ENCODE measurements around the gene DOCK10.

The DOCK10 gene

GRCh38 chr2:224813578-224813977, 228.7 kb downstream of the DOCK10 start:
- H3K9me3 ChIP-seq, result peaks cover 15% of the 10 kb centered on the region
- no peaks in the 10 kb centered on the region for H3K27me3 ChIP-seq
- TF ChIP-seq Cebpa-rat (IDR thresholded peaks at IDR 0.05), result no peak
- no peak overlapping the region for H3K4me2 ChIP-seq
- no peak overlapping the region for H3K4me3 ChIP-seq
- peaks cover 14% of the 10 kb centered on the region; the same call in 1 of the 2 replicates for H4K20me1 ChIP-seq
- no peak overlapping the region for H3K9ac ChIP-seq
- peaks cover 80% of the 10 kb centered on the region for H3K36me3 ChIP-seq
- H3K4me1 ChIP-seq, result no peaks in the 10 kb centered on the region
- H3K27ac ChIP-seq, result no peak overlapping the region

DNA sequence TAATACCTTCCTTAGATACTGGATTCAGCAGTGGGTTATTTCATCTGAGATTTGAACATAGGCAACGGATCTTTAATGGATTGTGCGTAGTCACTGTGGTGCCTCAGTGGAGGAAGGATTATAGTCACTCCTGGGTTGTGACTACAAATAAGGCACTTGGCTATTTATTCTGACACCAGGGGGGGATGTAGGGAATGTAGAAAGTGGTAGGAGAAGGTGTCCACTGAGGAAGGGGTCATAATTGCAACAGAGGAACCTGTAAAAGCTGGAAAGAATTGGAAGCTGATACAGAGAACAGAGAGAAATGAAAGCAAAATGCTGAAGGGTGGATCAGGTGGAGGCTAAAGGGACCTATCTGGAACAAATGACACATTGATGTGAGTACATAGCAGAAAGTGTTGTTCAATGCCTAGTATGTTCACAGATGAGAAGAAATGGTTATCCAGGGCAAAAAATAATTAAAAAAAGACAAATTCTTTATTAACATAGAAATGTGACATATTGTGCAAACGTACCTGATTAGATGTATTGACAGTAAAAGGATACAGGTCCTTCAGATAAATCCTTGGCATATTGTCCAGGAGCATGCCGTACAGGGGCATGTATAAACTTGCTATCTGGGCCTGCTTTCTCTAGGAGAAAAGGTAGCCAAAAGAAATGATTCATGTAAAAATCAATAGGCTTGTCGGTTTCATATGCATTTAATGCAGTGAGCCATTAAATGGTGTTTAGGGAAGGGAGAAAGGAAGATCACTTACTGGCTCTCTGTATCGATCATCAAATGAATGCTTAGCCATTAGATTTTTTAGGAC, 234.9 kb downstream of the DOCK10 start:
- Histone ChIP-seq H3K9me3 (no peaks in the 10 kb centered on the region), H3K4me3 (no peak overlapping the region), H3K27me3 (no peaks in the 10 kb centered on the region), H3K27ac (no peak overlapping the region), H3K9ac (no peak overlapping the region), H3K4me2 (no peak overlapping the region), H3K4me1 (no peaks in the 10 kb centered on the region), H4K20me1 (peaks cover 23% of the 10 kb centered on the region; the same call in 1 of the 2 replicates), H3K36me3 (peaks cover 83% of the 10 kb centered on the region)
- TF ChIP-seq Cebpa-rat (IDR thresholded peaks at IDR 0.05), result no peak

DNA sequence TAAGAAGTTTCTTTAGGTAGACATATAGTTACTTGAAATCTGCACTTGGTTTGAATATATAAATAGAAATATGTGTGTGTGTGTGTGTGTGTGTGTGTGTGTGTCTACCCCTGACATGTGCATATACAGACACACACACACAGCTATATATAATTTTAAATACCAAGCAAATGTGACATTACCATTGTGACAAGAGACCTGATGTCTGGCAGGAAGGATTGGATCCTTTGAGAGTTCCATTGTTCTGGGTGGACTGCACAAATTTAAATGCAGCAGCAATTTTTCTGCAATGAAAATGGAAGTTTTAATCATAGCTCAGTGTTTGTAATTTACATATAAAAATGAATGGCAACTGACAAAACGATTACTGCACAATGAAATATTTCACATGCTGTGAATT, 238.3 kb downstream of the DOCK10 start:
- Histone ChIP-seq H3K4me3 (no peak overlapping the region), H3K9ac (no peak overlapping the region), H3K27ac (no peak overlapping the region), H3K27me3 (no peaks in the 10 kb centered on the region), H3K9me3 (no peaks in the 10 kb centered on the region), H3K36me3 (peaks cover 100% of the 10 kb centered on the region), H3K4me2 (no peak overlapping the region), H4K20me1 (peaks cover 17% of the 10 kb centered on the region; the same call in 1 of the 2 replicates), H3K4me1 (no peaks in the 10 kb centered on the region)
- no peak for TF ChIP-seq Cebpa-rat (IDR thresholded peaks at IDR 0.05)

DNA sequence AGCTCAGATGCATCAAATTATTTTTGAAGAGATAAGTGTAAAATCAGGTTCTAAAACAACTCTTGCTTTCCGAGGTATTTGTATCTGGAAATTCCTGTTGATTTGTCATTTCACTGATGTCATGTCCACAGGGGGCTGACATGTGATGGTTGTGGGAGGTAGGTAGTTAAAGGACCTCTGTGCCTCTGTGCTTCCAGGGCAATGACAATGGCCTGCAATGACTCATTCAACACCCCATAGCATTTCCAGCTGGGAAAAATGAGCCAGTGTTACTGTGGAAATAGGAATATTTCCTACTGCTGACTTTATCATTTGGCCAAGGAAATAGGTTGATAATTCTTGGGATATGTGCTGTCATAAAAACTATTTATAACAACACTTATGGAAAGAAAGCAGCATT, 239.9 kb downstream of the DOCK10 start:
- peaks cover 6% of the 10 kb centered on the region; the same call in 1 of the 2 replicates for H4K20me1 ChIP-seq
- no peak overlapping the region for H3K27ac ChIP-seq
- peaks cover 100% of the 10 kb centered on the region for H3K36me3 ChIP-seq
- H3K9ac ChIP-seq, result no peak overlapping the region
- no peaks in the 10 kb centered on the region for H3K27me3 ChIP-seq
- no peak overlapping the region for H3K4me3 ChIP-seq
- no peak for TF ChIP-seq Cebpa-rat (IDR thresholded peaks at IDR 0.05)
- H3K4me2 ChIP-seq, result no peak overlapping the region
- no peaks in the 10 kb centered on the region for H3K4me1 ChIP-seq
- H3K9me3 ChIP-seq, result no peaks in the 10 kb centered on the region

DNA sequence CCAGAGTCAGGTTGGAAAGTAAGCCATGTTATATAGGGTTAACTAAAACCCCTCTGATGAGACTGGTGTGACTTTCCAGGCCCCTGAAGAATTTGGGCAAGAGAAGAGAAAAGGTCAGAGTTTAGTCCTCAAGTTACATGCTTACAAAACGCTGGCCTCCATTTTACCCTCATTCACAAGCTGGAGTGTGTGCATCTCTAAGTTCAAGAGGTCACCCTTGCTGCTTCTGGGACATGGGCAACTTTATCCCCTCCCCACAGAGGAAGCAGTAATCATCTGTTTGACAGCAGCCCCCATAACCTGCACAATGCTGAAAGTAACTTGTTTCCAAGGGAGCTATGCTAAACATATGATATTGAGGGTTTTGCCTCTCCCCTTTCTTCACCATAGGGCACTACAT, 240.9 kb downstream of the DOCK10 start:
- H3K9me3 ChIP-seq, result no peaks in the 10 kb centered on the region
- no peaks in the 10 kb centered on the region for H3K27me3 ChIP-seq
- no peaks in the 10 kb centered on the region for H3K4me1 ChIP-seq
- no peak overlapping the region for H3K9ac ChIP-seq
- H4K20me1 ChIP-seq, result peaks cover 6% of the 10 kb centered on the region; the same call in 1 of the 2 replicates
- H3K4me3 ChIP-seq, result no peak overlapping the region
- no peak overlapping the region for H3K4me2 ChIP-seq
- no peak for TF ChIP-seq Cebpa-rat (IDR thresholded peaks at IDR 0.05)
- H3K27ac ChIP-seq, result no peak overlapping the region
- peaks cover 100% of the 10 kb centered on the region for H3K36me3 ChIP-seq

DNA sequence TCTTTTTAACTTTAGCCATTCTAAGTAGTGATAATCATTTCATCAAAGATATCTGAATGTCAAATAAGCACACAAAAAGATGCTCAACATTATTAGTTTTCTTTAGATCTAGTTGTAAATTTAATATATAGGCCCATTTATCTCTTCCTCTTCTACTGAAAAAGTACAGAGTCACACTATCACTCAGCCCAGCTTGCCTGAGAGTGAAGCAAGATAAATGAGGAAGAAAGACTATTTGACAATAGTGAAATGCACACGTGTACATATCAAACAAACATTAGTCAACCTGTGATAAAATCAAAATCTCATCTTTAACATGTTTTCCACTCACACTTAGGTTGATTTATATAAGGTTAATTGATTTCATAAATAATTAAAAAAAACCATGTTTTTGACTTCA, 242.6 kb downstream of the DOCK10 start:
- Histone ChIP-seq H3K27me3 (no peaks in the 10 kb centered on the region), H3K4me1 (no peaks in the 10 kb centered on the region), H3K27ac (no peak overlapping the region), H4K20me1 (peaks cover 6% of the 10 kb centered on the region; the same call in 1 of the 2 replicates), H3K4me3 (no peak overlapping the region), H3K4me2 (no peak overlapping the region), H3K9me3 (no peaks in the 10 kb centered on the region), H3K9ac (no peak overlapping the region), H3K36me3 (peaks cover 100% of the 10 kb centered on the region)
- TF ChIP-seq Cebpa-rat (IDR thresholded peaks at IDR 0.05), result no peak

GRCh38 chr2:224798180-224798579, 244.1 kb downstream of the DOCK10 start:
- Histone ChIP-seq H3K27ac (no peak overlapping the region), H3K4me2 (no peak overlapping the region), H3K36me3 (peaks cover 100% of the 10 kb centered on the region), H3K9me3 (no peaks in the 10 kb centered on the region), H3K9ac (no peak overlapping the region), H3K27me3 (no peaks in the 10 kb centered on the region), H4K20me1 (peaks cover 16% of the 10 kb centered on the region; the same call in 1 of the 2 replicates), H3K4me1 (no peaks in the 10 kb centered on the region), H3K4me3 (no peak overlapping the region)
- TF ChIP-seq Cebpa-rat (IDR thresholded peaks at IDR 0.05), result no peak

GRCh38 chr2:224796695-224797305, 245.5 kb downstream of the DOCK10 start:
- Histone ChIP-seq H3K4me3 (no peak overlapping the region), H3K36me3 (peaks cover 97% of the 10 kb centered on the region)

DNA sequence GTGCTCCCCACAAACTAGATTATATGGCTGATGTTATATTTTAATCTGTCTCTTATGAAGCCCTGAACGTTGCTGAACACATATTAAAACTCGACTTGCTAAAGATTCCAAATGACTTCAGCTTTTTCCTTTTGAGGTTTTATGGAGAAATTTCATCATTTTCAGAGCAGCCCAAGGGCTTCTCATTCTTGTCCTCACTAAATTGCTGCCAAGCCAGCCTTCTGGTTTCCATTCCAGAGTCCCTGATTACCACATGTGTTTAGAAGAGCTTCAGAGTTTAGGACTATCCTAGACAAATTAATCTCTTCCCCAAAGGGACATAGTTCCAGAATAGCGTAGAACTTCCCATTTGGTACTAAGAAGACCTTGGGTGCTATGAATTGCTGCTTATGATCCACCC, 248.3 kb downstream of the DOCK10 start:
- Histone ChIP-seq H3K36me3 (peaks cover 97% of the 10 kb centered on the region), H3K4me1 (no peaks in the 10 kb centered on the region), H4K20me1 (peaks cover 11% of the 10 kb centered on the region; the same call in 1 of the 2 replicates), H3K27me3 (no peaks in the 10 kb centered on the region), H3K9me3 (no peaks in the 10 kb centered on the region), H3K4me2 (no peak overlapping the region), H3K27ac (no peak overlapping the region), H3K9ac (no peak overlapping the region), H3K4me3 (no peak overlapping the region)
- TF ChIP-seq Cebpa-rat (IDR thresholded peaks at IDR 0.05), result no peak

More at GRCh38 chr2:224796695-224797305, 245.5 kb downstream of the DOCK10 start:
- Histone ChIP-seq H3K9me3 (no peaks in the 10 kb centered on the region), H3K27ac (no peak overlapping the region), H4K20me1 (peaks cover 16% of the 10 kb centered on the region; the same call in 1 of the 2 replicates), H3K4me1 (no peaks in the 10 kb centered on the region), H3K9ac (no peak overlapping the region), H3K27me3 (no peaks in the 10 kb centered on the region), H3K4me2 (no peak overlapping the region)
- TF ChIP-seq Cebpa-rat (IDR thresholded peaks at IDR 0.05), result no peak

DNA sequence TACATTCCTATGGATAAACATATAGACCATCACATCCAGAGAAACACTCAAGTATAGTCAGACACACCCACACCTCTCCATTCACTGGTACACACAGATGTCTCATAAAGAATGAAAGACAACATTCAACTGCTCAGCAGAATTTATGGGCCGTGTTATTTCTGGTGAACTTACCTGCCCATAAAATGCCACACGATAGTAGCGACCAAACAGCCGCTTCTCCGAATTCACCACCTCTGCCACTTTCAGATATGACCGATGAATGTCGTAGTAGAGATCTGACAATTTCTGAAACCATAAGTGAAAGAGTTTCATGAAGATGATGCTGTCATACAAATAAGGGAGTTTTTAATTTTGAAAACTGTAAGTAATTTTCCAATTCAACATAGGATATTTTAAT, 255.4 kb downstream of the DOCK10 start:
- TF ChIP-seq Cebpa-rat (IDR thresholded peaks at IDR 0.05), result no peak
- Histone ChIP-seq H3K4me1 (no peaks in the 10 kb centered on the region), H3K4me2 (no peak overlapping the region), H3K4me3 (no peak overlapping the region), H3K27me3 (no peaks in the 10 kb centered on the region), H4K20me1 (no peaks in the 10 kb centered on the region; the same call in 1 of the 2 replicates), H3K9ac (no peak overlapping the region), H3K27ac (no peak overlapping the region), H3K9me3 (no peaks in the 10 kb centered on the region), H3K36me3 (peaks cover 97% of the 10 kb centered on the region)
